Stimulated activated CD8-positive, alpha-beta memory T cell treated with anti-CD3 and anti-CD28 coated beads, Interleukin-7, amount 100 ng/mL, for 4 hours (primary cell): ENCODE results near the gene POMC.
A peak's percentile ranks its signal among the peaks of the same experiment; 100 is the strongest.
"Not testable (repeated sequence)": the region's sequence is repeated elsewhere in the genome, so short reads cannot be mapped to it uniquely, and the experiment has no call there.

ENCODE experiments used
- DNase-seq, 2 donors: peaks; one replicate each; pipeline ENCODE4 v3.0.0-alpha.2; 2020; ENCODE audit warnings: low read depth in 2 of 2

The POMC gene

DNA sequence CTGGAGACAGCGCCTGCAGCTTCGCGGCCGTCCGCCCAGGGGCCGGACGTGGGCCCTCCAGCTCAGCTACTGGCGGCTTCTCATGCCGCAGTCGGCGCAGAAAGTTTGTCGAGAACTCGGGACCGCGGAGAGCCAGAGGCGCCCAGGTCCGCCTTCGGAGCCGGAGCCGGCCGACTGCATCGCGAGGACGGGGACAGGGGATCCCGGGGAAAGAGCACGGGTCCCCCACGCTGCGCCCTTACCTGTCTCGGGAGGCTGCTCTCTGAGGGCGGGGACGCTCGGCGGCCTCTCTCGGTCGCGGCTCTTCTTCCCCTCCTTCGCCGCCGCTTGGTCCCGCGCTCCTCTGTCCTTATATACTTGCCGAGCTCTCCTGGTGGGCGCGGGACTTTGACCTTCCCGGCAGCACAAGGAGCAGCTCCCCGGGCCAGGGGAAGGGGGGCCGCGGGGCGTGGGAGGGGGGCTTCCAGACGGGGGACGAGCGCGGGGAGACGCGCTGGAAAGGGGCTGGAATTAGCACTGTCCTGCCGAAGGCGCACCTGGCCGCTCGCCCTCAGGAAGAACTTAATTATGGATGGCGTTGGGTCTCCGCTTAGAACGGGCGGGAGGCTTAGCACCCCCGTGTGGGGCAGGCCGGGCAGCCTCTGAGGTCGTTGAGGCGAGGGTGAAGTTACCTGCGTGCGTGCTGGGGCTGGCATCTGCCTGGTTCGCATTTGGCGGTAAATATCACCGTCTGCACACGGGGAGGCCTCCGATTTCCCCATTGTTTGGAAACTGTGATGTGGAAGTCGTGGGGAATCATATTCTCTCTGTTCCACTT is at the start of gene POMC:
Gene POMC (minus strand): TSS at position 325 of the 817 bp plus-strand sequence. CDS start 3,808 bp downstream, outside the sequence.
- DNase-seq: peak in 1 of 2 donors; percentile 13

DNA sequence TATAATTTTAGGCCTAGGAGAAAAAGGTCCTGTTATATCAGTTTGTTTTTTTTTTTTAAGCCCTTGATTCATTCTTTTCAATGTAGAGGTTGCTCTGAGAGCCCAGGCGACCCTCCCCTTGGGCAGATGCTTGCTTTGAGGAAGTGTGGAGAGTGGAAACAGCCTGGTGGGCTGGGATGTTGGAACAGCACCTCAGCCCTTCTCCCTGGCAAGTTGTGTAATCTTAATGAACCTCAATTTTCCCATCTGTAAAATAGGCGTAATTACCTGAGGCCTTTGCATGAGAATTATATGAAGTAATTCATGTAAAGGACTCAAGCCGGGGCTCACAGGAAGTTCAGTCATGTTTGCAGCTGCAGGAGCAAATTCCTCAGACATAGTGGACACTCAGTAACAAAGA is 49.7 kb upstream of the POMC start:
- no peak for DNase-seq

DNA sequence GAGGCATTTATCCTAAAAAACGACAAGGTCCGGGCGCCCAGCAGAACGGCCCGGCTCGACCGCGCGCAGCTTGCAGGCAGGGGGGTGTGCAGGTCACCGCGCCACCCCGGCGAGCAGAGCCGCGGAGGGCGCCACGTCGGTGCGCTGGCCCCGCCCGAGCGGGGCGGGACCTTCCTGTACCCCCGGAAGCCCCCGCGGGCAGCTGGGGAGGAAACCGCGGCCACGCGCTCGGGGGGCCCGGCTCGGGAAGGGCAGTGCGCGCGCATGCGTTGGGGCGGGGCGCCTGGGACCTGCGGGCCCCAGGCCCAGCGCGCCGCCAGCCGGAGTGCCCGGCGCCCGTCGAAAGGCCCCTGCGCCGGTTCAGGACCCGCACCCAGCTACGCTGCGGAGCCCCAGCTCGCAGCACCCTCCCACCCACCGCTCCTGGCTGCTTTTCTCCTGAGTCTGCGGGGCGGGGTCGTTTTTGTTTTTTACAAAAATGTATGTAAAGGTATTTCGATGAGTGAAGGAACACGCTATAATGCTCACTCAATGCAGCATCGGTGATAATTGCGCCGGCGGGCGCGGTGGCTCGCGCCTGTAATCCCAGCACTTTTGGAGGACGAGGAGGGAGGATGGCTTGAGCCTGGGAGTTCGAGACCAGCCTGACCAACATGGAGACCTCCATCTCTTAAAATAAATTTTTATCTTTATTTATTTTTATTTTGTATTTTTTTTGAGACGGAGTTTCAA is 47.7 kb upstream of the POMC start:
- peak; percentile 71 to 88 for DNase-seq

DNA sequence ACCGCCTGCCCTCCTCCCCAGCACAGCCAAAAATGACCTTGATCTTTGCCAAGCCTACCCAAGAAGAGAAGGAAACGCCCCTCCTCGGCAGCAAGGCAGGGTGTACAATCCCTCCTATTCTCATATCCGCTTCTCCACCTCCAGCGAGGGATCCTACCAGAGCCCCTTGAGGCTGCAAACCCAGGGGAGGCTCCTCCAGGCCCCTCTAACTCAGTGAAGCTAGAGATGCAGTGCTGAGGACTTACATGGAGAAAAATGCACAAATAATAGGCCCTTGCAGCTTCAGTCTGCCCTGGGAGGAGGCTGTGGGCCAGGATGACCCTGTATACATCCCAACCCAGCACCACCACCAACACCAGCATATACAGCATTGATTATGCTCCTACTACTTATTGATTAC is 46.9 kb upstream of the POMC start:
- no peak for DNase-seq

DNA sequence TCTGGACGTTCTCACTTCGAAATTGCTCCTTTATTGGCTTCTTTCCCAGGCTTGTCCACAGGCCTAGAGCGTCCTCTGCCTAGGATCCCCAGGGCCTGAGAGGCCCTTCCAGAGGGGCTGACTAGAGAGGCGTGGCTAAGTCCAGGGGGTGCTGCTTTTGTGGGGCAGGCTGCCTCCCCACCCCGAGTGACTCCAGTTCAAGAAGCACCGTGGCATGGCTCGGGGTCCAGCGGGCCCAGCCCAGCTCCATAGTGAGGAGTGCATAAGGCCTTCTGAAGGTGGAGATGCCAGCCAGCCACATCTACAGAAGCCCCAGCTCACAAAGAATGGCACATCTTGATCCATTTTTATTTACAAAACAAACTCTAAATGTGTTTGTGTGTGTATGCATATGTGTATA is 44.8 kb upstream of the POMC start:
- DNase-seq: no peak

DNA sequence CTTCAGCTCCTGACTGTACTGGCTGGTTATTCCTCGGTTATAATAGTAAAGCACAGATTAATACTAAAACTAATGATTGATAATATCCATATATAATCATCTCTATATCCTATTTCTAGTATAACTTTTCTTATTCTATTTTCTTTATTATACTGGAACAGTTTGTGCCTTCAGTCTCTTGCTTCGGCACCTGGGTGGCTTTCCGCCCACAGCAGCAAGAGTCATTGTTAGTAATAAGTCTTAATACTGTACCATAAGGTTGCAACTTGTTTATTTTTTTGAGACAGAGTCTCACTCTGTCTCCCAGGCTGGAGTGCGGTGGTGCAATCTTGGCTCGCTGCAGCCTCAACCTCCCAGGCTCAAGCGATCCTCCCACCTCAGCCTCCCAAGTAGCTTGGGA is 42.5 kb upstream of the POMC start:
- not testable (repeated sequence) for DNase-seq

DNA sequence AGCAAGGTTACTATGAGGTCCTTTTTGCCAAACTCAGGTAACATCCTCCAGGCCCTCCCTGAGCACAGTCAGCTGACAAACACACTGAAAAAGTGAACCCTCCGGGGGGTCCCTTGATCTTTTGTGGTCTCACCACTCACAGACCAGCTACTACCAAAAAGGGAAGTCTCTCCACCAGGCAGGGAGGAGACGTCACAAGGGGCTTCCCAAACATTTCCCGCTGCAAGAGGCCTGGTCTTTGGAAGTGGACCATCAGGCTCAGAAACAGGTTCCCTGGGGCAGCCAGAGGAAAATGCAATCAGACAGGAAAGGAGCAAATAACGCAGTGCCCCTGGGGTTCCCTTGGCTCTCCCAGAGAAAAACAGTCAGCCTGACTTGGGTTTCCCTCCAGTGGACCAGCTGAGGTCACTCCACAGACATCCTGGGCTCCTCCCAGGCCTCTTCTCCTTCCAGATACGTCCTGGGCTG is 38.7 kb upstream of the POMC start:
- no peak for DNase-seq

DNA sequence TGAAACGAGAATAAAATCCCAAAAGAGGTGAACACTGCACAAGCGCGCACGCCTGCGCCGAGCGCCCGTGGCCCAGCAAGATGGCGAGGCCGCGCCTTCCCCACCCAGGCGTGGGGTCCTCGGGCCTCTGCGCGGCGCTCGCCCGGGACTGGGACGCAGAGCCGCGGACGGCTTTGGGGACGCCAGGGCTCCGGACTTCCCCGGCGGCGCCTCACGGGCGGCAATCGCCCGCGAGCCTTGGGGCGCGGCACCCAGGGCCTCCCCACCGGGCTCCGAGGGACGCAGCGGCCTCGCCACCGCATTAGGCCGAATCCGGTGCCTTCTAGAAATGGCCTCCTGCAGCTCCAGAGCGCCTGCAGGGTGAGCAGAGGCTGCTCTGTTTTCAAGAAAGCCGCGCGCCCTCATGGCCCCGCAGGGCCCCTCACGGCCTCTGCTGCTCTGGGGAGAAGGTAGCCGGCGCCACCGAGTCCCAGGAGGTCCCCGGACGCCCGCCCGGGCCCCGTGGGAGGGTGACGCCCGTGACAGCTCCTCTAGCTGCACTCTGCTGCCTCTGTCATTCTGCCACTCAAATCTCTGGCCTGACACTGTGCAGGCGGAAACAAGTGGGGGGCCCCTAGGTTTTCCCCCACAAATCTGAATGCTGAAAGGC is 35.9 kb upstream of the POMC start:
- DNase-seq: no peak

DNA sequence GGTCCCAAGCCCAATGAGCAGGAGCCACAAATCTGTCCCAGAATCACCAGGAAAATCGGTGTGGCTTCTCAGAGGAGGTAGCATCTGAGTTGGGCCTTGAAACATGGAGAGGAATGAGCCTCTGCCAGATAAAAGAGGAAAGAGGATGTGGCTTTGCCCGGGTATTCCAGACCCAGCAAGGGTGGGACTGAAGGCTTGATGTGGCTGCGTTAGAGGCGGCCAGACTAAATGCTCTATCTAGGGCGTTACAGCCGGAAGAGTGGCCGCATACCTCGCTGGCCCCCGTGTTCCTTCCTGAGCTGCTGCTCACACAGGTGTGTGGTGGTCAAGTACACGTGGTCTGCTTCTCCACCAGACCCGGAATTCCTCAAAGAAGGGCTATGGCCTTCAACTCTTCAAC is 33.9 kb upstream of the POMC start:
- DNase-seq: no peak

DNA sequence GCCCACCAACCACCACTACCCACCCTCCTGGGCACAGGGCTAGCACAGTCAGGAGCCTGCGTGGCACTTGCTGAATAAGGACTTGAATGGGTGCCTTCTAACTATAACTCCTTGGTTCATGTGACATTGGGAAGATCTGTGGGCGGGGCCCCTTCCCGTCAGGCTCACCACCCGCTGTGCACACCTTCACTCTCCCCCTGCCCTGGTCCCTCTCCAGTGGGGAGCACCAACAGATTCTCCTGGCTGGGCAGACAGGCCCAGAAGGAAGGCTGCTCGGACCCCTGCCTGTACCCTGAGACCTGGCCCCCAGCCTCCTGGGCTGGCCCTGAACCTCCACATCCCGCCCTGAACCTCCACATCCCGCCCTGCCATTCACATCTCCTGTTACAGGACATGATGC is 33.4 kb upstream of the POMC start:
- DNase-seq: no peak

DNA sequence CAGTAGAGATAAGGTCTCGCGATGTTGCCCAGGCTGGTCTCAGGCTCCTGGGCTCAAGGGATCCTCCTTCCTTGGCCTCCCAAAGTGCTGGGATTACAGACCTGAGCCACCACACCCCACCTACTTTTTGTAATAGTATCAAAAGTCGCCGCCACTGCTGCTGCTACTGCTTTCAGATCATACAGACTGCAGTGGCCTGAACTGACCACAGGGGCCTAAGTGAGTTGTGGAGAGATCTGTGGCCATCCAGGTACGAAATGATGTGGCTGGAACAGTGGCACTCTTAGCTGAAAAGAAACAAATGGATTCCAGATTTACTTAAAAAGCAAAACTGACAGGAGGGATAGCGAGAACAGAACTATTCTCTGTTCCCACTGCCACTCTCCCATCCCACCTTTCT is 32.9 kb upstream of the POMC start:
- DNase-seq: no peak

DNA sequence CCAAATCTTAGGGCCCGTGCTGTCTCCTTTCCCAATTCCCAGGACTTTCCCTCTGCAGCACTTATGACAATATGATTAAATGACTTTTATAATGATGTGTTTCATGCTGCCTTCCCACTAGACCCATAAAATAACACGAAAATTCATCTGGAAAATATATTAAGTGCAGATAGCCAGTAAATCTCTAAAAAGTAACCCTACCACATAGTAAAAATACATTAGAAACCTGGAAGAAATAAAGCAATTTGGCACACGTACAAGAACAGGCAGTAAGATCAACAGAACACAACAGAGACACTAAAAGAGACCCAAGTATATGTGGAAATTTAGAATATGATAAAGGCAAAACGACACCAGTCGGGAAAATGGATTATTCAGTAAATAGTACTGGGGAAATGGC is 30.2 kb upstream of the POMC start:
- no peak for DNase-seq

DNA sequence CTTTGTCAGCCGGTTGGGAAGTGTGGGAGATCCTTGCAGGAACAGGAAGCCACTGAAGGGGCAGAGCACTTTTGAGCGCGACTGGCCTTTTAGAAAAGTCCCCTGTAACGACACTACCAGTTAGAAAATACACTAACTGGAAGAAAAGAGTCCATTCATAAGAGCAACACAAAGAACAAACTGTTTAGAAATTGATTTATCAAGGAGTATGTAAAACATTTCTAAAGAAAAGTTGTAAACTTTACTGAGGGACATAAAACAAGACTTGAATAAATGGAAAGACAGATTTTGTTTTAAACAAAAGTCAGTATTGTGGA is 29.8 kb upstream of the POMC start:
- DNase-seq: no peak

DNA sequence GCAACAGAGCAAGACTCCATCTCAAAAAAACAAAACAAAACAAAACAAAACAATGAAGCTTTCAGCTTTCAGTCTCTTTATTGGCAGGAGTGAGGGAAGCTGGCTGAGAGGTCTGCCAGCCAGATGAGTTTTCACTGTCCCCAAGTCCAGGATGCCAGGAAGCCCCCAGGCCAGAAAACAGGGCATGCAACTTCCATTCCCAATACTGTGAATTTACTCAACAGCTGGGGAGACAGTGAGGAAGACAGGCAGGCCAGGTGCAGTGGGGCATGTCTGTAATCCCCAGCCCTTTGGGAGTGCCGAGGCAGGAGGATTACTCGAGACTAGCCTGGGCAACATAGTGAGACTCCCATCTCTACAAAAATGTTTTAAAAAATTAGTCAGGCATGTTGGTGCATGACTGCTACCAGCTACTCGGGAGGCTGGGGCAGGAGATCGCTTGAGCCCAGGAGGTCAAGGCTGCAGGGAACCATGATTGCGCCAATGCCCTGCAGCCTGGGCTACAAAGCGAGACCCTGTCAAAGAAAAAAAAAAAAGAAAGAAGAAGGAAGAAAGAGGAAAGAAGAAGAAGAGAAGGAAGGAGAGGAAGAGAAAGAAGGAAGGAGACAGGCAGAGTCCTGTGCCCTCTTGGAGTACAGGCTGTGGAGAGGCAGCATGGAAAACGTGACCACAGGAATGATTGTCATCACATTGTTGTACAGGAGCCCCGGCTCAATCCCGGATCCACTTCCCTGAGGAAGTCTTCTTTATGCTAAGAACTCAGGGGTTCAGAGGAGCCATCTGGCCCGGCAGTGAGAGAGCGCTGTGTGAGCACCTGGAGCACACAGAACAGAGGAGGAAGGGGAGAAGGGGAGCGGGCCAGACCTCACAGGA is 29.2 kb upstream of the POMC start:
- no peak for DNase-seq

DNA sequence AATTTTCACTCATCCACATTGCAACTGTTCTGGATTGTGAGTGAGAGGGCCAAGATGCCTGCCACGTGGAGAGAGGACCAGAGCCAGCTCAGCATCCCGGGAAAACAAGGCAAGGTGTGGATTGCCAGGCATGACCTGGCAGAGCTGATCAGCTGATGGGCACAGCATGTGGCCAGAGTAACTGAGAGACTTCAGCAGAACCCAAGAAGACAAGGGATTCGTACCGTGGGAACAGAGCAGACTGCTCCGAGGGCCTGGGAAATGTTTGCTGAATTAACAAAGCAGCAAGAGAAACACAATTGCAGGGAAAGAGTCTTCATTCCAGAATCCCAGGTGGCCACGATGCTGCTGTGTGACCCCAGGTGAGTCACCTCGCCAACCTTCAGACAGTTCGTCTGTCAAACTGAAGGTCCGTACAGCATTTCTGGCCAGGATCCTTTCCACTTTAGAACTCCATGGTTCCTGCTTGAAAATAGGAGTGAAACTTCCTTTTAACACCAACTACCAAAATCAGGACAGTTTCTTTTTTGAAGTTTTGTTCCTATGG is 26.3 kb upstream of the POMC start:
- no peak for DNase-seq

DNA sequence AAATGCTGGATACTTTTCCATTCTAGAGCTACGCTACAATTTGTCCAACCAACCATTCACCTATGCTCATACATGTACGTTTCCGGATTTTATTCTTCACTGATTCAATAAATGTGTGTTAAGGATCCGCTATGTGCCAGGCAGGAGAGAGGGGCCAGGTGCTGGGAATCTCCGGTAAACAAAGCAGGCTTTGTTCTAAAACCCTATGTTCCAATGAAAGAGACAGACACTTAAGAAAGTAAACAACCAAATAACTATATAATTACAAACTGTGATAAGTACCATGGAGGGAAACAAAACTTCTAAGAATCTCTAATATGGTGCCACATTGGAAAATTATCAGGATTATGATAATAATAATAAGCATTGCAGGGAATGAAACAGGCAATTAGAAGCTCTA is 22.2 kb upstream of the POMC start:
- no peak for DNase-seq

DNA sequence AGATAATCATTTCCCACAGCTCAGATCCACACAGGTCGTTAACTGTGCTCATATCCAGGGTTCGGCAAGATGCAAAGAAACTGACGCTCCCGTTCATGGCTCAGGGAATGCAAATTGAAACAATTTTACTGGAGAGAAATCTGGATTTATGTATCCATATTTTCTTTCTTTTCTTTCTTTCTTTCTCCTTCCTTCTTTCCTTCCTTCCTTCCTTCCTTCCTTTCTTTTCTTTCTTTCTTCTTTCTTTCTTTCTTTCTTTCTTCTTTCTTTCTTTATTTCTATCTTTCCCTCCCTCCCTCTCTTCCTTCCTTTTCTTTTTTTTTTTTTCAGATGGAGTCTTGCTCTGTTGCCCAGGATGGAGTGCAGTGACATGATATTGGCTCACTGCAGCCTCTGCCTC is 20.0 kb upstream of the POMC start:
- no peak for DNase-seq

DNA sequence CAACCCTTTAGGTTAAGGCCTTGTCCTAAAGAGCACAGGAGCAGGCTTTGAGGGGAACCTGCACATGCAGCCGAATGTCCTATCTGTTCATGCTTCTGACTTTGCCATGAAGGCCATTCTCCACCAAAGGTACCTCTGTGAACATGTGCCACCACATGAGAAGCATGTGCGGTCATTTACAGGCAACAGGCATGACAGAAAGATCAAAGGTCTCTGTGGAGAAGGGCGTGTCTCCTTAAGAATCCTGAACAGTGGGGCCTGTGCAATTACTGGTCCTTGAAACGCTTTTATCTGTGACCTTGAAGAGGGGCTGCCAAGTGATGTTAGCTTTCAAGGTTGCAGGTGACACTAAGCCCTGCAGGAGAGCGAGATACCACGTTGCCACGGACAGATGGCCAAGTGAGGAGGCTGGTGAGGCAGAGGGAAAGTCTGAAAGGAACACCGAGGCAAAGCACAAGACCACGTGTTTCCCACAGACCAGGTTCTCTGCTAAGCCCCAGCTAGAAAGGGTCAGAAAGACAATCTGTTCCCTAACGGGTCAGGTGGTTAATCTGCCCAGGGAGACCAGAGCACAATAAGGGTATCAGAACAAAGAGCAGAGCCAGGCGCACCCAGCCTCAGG is 19.5 kb upstream of the POMC start:
- DNase-seq: no peak

DNA sequence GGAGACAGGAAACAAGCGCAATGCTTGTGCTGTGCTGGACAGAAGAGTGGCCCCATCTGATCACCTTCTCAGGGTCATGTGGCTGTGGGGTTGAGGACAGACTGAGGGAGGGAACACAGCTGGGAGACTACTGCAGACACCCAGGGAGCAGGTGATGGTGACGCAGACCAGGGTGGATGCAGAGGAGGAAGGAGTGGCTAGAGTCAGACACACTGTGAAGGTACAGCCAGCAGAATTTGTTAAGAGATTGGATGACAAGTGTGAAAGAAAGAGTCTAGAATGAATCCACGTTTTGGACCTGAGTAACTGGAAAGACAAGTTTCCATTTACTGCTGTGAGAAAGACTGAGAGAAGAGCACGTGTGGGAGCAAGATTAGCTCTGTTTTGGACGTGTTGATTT is 15.9 kb upstream of the POMC start:
- no peak for DNase-seq

DNA sequence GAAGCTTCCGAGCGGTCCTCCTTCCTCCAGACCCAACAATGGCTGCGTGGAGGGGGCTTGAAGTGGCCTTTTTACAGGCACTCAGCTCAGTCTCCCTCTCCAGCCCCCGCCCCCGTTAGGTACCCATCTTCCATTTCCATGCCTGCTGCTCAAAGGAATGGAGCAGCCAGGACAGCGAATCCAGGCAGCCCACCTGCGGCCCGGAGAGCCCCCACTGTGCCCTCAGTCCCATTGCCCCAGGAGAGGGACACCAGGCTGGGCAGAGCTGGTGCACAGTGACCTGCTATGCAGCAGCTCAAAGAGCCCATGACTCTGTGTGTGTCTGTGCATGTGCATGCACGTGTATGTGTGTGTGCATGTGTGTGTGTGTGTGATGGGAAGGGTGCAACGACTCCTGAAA is 10.6 kb upstream of the POMC start:
- DNase-seq: no peak

DNA sequence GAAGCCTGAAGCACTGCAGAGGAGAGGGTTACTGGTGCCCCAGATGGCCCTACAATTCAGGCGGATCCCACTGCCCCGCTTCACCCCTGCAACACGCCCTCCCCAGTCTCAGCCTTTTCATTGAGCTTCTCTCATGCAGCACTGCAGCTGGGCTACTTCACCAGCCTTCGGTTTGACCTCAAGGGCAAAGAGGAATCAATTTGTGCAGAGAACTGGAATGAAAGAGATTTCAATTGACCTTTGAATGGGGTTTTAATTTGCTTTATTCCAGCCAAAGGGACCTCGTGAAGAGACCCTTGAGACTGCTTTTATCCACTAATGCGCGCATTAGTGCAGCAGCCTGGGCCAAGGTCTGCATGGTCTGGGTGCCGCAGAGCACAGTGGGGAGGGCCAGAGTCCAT is 8.8 kb upstream of the POMC start:
- DNase-seq: no peak
